Measurements from ENCODE around the gene ALDH1A2. TPM values are rescaled to one million over a fixed set of nuclear protein-coding genes. Genes with fewer than 3 reads are reported as not detected.

Gene ALDH1A2
- polyA plus RNA-seq, 3 donors: 0.41 to 5.1 (median 3.4) TPM

- no peaks in the 10 kb centered on the region for H4K20me1 ChIP-seq (ENCODE audit: insufficient read depth, low read length)
- H3K36me3 Mint-ChIP-seq: no peaks in the 10 kb centered on the region
- H3K4me2 ChIP-seq (replicated peaks; ENCODE audit: extremely low read depth, low read length, poor library complexity, severe bottlenecking): no peak overlapping the region
- H3K9ac ChIP-seq (ENCODE audit: insufficient read depth, low read length, poor library complexity, severe bottlenecking): no peak overlapping the region
- no peak overlapping the region for H3K27ac Mint-ChIP-seq
- H3K4me3 Mint-ChIP-seq: no peak overlapping the region
- peaks cover 0 to 3% of the 10 kb centered on the region in 2 donors for H3K27me3 ChIP-seq (ENCODE audit: control insufficient read depth in 2 of 2, insufficient read depth in 2 of 2, low read length in 2 of 2)
- no peaks in the 10 kb centered on the region for H3K9me3 ChIP-seq (replicated peaks in 1 of 2; ENCODE audit: control insufficient read depth in 1 of 2, insufficient read depth in 1 of 2, low read length in 2 of 2)
- DNase-seq: no peak
- H3K27ac ChIP-seq (ENCODE audit: low read depth in 1 of 2, low read length in 2 of 2): no peak overlapping the region
- H3K9me3 Mint-ChIP-seq: peaks cover 0 to 3% (median 0%) of the 10 kb centered on the region in 7 donors
- no peaks in the 10 kb centered on the region for H3K79me2 ChIP-seq (ENCODE audit: insufficient read depth, low read length)
- TF ChIP-seq CTCF (IDR thresholded peaks at IDR 0.05): no peak
- WGBS (ENCODE audit: insufficient coverage): 60% methylated on average over 1 of the region's 3 CpGs
- no peaks in the 10 kb centered on the region for H3K36me3 ChIP-seq (replicated peaks in 1 of 2; ENCODE audit: control insufficient read depth in 1 of 2, insufficient read depth in 2 of 2, low read length in 2 of 2)
- intact Hi-C loops (cut with micrococcal nuclease): no loop called here
- no peaks in the 10 kb centered on the region for H3K4me1 Mint-ChIP-seq
- peaks cover 5 to 9% (median 6%) of the 10 kb centered on the region in 3 donors for H3K27me3 Mint-ChIP-seq (ENCODE audit: low read depth in 3 of 3)
- no peak overlapping the region for H3K4me3 ChIP-seq (replicated peaks in 1 of 3; ENCODE audit: low read depth in 2 of 3, low read length in 3 of 3)
- H2AFZ ChIP-seq (ENCODE audit: insufficient read depth, low read depth, low read length, poor library complexity, severe bottlenecking): no peak overlapping the region
- H3K4me1 ChIP-seq (ENCODE audit: control insufficient read depth in 1 of 2, insufficient read depth in 2 of 2, low read length in 2 of 2): no peaks in the 10 kb centered on the region
Observed at GRCh38 chr15:57923750-57924149, 141.8 kb downstream of the ALDH1A2 start.

GRCh38 chr15:57923306-57923705 lies 142.2 kb downstream of the ALDH1A2 start:
- H3K9me3 ChIP-seq (replicated peaks in 1 of 2; ENCODE audit: control insufficient read depth in 1 of 2, insufficient read depth in 1 of 2, low read length in 2 of 2): no peaks in the 10 kb centered on the region
- no CpG with 5 or more reads among the region's 1 CpG for WGBS (ENCODE audit: insufficient coverage)
- peaks cover 0 to 3% of the 10 kb centered on the region in 2 donors for H3K27me3 ChIP-seq (ENCODE audit: control insufficient read depth in 2 of 2, insufficient read depth in 2 of 2, low read length in 2 of 2)
- Mint-ChIP-seq H3K4me1 (no peaks in the 10 kb centered on the region), H3K4me3 (no peak overlapping the region), H3K27ac (no peak overlapping the region), H3K27me3 (ENCODE audit: low read depth in 3 of 3) (peaks cover 5 to 10% (median 6%) of the 10 kb centered on the region in 3 donors), H3K36me3 (no peaks in the 10 kb centered on the region), H3K9me3 (peaks cover 0 to 3% (median 0%) of the 10 kb centered on the region in 7 donors)
- intact Hi-C loops (cut with micrococcal nuclease): no loop called here
- H3K27ac ChIP-seq (ENCODE audit: low read depth in 1 of 2, low read length in 2 of 2): no peak overlapping the region
- no peak overlapping the region for H3K9ac ChIP-seq (ENCODE audit: insufficient read depth, low read length, poor library complexity, severe bottlenecking)
- H2AFZ ChIP-seq (ENCODE audit: insufficient read depth, low read depth, low read length, poor library complexity, severe bottlenecking): no peak overlapping the region
- TF ChIP-seq CTCF (IDR thresholded peaks at IDR 0.05): no peak
- no peak overlapping the region for H3K4me2 ChIP-seq (replicated peaks; ENCODE audit: extremely low read depth, low read length, poor library complexity, severe bottlenecking)
- H3K4me3 ChIP-seq (replicated peaks in 1 of 3; ENCODE audit: low read depth in 2 of 3, low read length in 3 of 3): no peak overlapping the region
- H4K20me1 ChIP-seq (ENCODE audit: insufficient read depth, low read length): no peaks in the 10 kb centered on the region
- no peaks in the 10 kb centered on the region for H3K79me2 ChIP-seq (ENCODE audit: insufficient read depth, low read length)
- no peaks in the 10 kb centered on the region for H3K36me3 ChIP-seq (replicated peaks in 1 of 2; ENCODE audit: control insufficient read depth in 1 of 2, insufficient read depth in 2 of 2, low read length in 2 of 2)
- no peaks in the 10 kb centered on the region for H3K4me1 ChIP-seq (ENCODE audit: control insufficient read depth in 1 of 2, insufficient read depth in 2 of 2, low read length in 2 of 2)
- no peak for DNase-seq

All from CD14-positive monocyte (primary cell).